H1 (cell line): ENCODE data around the gene ZNF575. TPM values are rescaled to one million over a fixed set of nuclear protein-coding genes. Genes with fewer than 3 reads are reported as not detected.

Experiments
- CTCF ChIA-PET: fragments of 300-600 bp; sonication (Branson Sonifier 250); formaldehyde crosslinking; loops from one replicate; lab custom pipeline; 2021; ENCODE audit not compliant: partially characterized antibody; lab: Charles Lee
- POLR2A ChIA-PET: fragments of 300-600 bp; sonication (Branson Sonifier 250); formaldehyde crosslinking; loops from one replicate; lab custom pipeline; 2021; ENCODE audit warnings: inconsistent platforms; ENCODE audit not compliant: partially characterized antibody; lab: Charles Lee
- DNase-seq, 2 experiments: peaks; one replicate each; pipeline versions ENCODE4 v3.0.0 to v3.0.0-alpha.2; 2010 to 2022; ENCODE audit warnings: low spot score in 2 of 2, low read depth in 1 of 2, mixed read lengths in 1 of 2
- FAIRE-seq: peaks from 2 replicates; lab custom pipeline; 2011; peaks lifted over from hg19 to GRCh38; lab: Jason Lieb, UNC
- H2AFZ ChIP-seq: 2 replicates; pipeline ENCODE4 v1.8.1; 2012; ENCODE audit warnings: low read length, inconsistent platforms
- H2AK5ac ChIP-seq: 2 replicates; pipeline ENCODE4 v1.6.1; 2013; ENCODE audit warnings: low read depth, low read length
- H2BK120ac ChIP-seq: replicated peaks from 2 replicates; pipeline ENCODE3; 2013; ENCODE audit warnings: low read depth, low read length, inconsistent platforms
- H2BK12ac ChIP-seq: 2 replicates; pipeline ENCODE4 v1.6.1; 2013; ENCODE audit warnings: low read depth, low read length
- H2BK15ac ChIP-seq: 2 replicates; pipeline ENCODE4 v1.6.1; 2013; ENCODE audit warnings: low read length
- H2BK20ac ChIP-seq: 2 replicates; pipeline ENCODE4 v1.6.1; 2013; ENCODE audit warnings: low read length
- H2BK5ac ChIP-seq: 2 replicates; pipeline ENCODE4 v1.6.1; 2013; ENCODE audit warnings: low read depth, low read length
- H3K14ac ChIP-seq: 2 replicates; pipeline ENCODE4 v1.6.1; 2013; ENCODE audit warnings: inconsistent platforms; ENCODE audit not compliant: insufficient read length
- H3K18ac ChIP-seq: 2 replicates; pipeline ENCODE4 v1.6.1; 2013; ENCODE audit warnings: low read length; ENCODE audit errors: extremely low read depth
- H3K23ac ChIP-seq: 2 replicates; pipeline ENCODE4 v1.6.1; 2013; ENCODE audit warnings: inconsistent platforms; ENCODE audit not compliant: insufficient read length
- H3K23me2 ChIP-seq: 2 replicates; pipeline ENCODE4 v1.6.1; 2013; ENCODE audit warnings: low read depth, low read length
- H3K27ac ChIP-seq: 2 replicates; pipeline ENCODE4 v1.6.1; 2011; ENCODE audit warnings: low read depth, low read length, inconsistent platforms
- H3K27me3 ChIP-seq, 4 experiments: replicated peaks in 1 of 4; 1 replicate in 1 of 4; 2 replicates in 3 of 4; pipeline versions ENCODE4 v1.6.1 to v1.8.1; 2011 to 2013; ENCODE audit warnings: low read length in 3 of 4, mild to moderate bottlenecking in 3 of 4, inconsistent platforms in 2 of 4, mixed read lengths in 2 of 4, moderate library complexity in 1 of 4; ENCODE audit not compliant: control insufficient read depth in 3 of 4, insufficient read depth in 3 of 4; ENCODE audit errors: extremely low read depth in 1 of 4
- H3K36me3 ChIP-seq, 4 experiments: 2 replicates each; pipeline versions ENCODE4 v1.6.1 to v1.8.1; 2011 to 2013; ENCODE audit warnings: mild to moderate bottlenecking in 4 of 4, low read length in 3 of 4, moderate library complexity in 2 of 4, control low read depth in 1 of 4, inconsistent platforms in 1 of 4; ENCODE audit not compliant: insufficient read depth in 4 of 4, control insufficient read depth in 2 of 4
- H3K4ac ChIP-seq: replicated peaks from 2 replicates; pipeline ENCODE3; 2013; ENCODE audit warnings: low read length, low read depth, mixed read lengths, inconsistent platforms; ENCODE audit not compliant: insufficient read length
- H3K4me1 ChIP-seq, 4 experiments: replicated peaks in 1 of 4; 1 replicate in 1 of 4; 2 replicates in 3 of 4; pipeline versions ENCODE4 v1.6.1 to v1.8.1; 2011 to 2013; ENCODE audit warnings: low read length in 3 of 4, inconsistent platforms in 2 of 4, mixed read lengths in 1 of 4; ENCODE audit not compliant: insufficient read depth in 4 of 4, control insufficient read depth in 3 of 4
- H3K4me2 ChIP-seq, 2 experiments: 2 replicates each; pipeline versions ENCODE4 v1.6.1 to v1.8.1; 2011 to 2013; ENCODE audit warnings: low read depth in 2 of 2, low read length in 2 of 2, control low read depth in 1 of 2, inconsistent platforms in 1 of 2, mild to moderate bottlenecking in 1 of 2; ENCODE audit not compliant: insufficient read depth in 1 of 2
- H3K4me3 ChIP-seq, 4 experiments: fragments of 200-600, 300-600 bp in 1 of 4; sonication (generic), shearing (Covaris generic), sonication (Bioruptor Twin) in 1 of 4; 2 replicates each; pipeline versions ENCODE4 v1.5.1 to v1.8.1; 2011 to 2016; ENCODE audit warnings: low read length in 4 of 4, low read depth in 3 of 4, control low read depth in 2 of 4, inconsistent platforms in 2 of 4, mild to moderate bottlenecking in 2 of 4, mixed read lengths in 1 of 4, moderate library complexity in 1 of 4; ENCODE audit not compliant: insufficient read depth in 2 of 4; ENCODE audit errors: extremely low read depth in 1 of 4
- H3K56ac ChIP-seq: replicated peaks from 2 replicates; pipeline ENCODE3; 2013; ENCODE audit warnings: low read depth, mild to moderate bottlenecking, mixed read lengths, low read length, inconsistent platforms; ENCODE audit not compliant: insufficient read length
- H3K79me1 ChIP-seq: 2 replicates; pipeline ENCODE4 v1.6.1; 2013; ENCODE audit warnings: low read depth, low read length, control low read depth
- H3K79me2 ChIP-seq, 2 experiments: 2 replicates each; pipeline versions ENCODE4 v1.6.1 to v1.8.1; 2012 to 2013; ENCODE audit warnings: low read length in 2 of 2, mild to moderate bottlenecking in 2 of 2, inconsistent platforms in 1 of 2; ENCODE audit not compliant: insufficient read depth in 2 of 2, control insufficient read depth in 1 of 2
- H3K9ac ChIP-seq, 4 experiments: replicated peaks in 1 of 4; 1 replicate in 1 of 4; 2 replicates in 3 of 4; pipeline versions ENCODE4 v1.6.1 to v1.8.1; 2011 to 2013; ENCODE audit warnings: low read depth in 3 of 4, low read length in 3 of 4, control low read depth in 2 of 4, mild to moderate bottlenecking in 2 of 4, moderate library complexity in 2 of 4, inconsistent platforms in 1 of 4; ENCODE audit errors: extremely low read depth in 1 of 4
- H3K9me3 ChIP-seq, 2 experiments: 2 replicates each; pipeline versions ENCODE4 v1.6.1 to v1.8.1; 2012 to 2013; ENCODE audit warnings: mild to moderate bottlenecking in 2 of 2, moderate library complexity in 2 of 2, control low read depth in 1 of 2, inconsistent platforms in 1 of 2, low read depth in 1 of 2, low read length in 1 of 2, mixed read lengths in 1 of 2; ENCODE audit not compliant: insufficient read depth in 2 of 2
- H4K20me1 ChIP-seq, 2 experiments: replicated peaks in 1 of 2; 2 replicates each; pipeline versions ENCODE3 to v1.8.1; 2011 to 2013; ENCODE audit warnings: inconsistent platforms in 2 of 2, low read length in 2 of 2, mild to moderate bottlenecking in 1 of 2; ENCODE audit not compliant: insufficient read depth in 2 of 2, control insufficient read depth in 1 of 2
- H4K5ac ChIP-seq: 2 replicates; pipeline ENCODE4 v1.6.1; 2013; ENCODE audit warnings: low read length, low read depth, mixed read lengths, inconsistent platforms; ENCODE audit not compliant: insufficient read length
- H4K8ac ChIP-seq: 2 replicates; pipeline ENCODE4 v1.8.0; 2013; ENCODE audit warnings: mild to moderate bottlenecking, moderate library complexity, low read length, inconsistent platforms; ENCODE audit not compliant: insufficient read depth; ENCODE audit errors: extremely low read depth
- H4K91ac ChIP-seq: replicated peaks from 2 replicates; pipeline ENCODE3; 2013; ENCODE audit warnings: low read length, mixed read lengths, inconsistent platforms; ENCODE audit not compliant: insufficient read length
- KDM4A ChIP-seq: IDR thresholded peaks from one replicate; pipeline ENCODE4 v1.7.1; 2012; ENCODE audit warnings: low read depth, mild to moderate bottlenecking, moderate library complexity, low read length, inconsistent platforms; ENCODE audit not compliant: severe bottlenecking
- RNF2 ChIP-seq: fragments of 200-900, 300-1000 bp; sonication (generic); IDR thresholded peaks from 2 replicates; pipeline ENCODE4 v1.7.1; 2016; ENCODE audit warnings: borderline replicate concordance, low read depth, mild to moderate bottlenecking, antibody characterized with exemption, low read length; ENCODE audit not compliant: poor library complexity, severe bottlenecking; ENCODE audit errors: missing control alignments
- SP4 ChIP-seq: IDR thresholded peaks from 2 replicates; pipeline ENCODE4 v1.6.1; 2012; ENCODE audit warnings: low read length, inconsistent platforms
- WGBS, 2 experiments: shearing (Covaris generic) in 1 of 2; methylation state at CpG; one replicate each; pipeline versions ENCODE4 v1.1.6 to v1.1.7; 2013 to 2015; ENCODE audit warnings: low lambda C conversion rate in 2 of 2, mixed read lengths in 2 of 2, inconsistent platforms in 1 of 2, low coverage in 1 of 2, missing lambda C conversion rate in 1 of 2; ENCODE audit not compliant: insufficient replicate concordance in 2 of 2, insufficient coverage in 1 of 2, insufficient read length in 1 of 2; ENCODE audit errors: extremely low coverage in 1 of 2, missing lambda C conversion rate in 1 of 2; 5-methylcytosine and 5-hydroxymethylcytosine counted together
- polyA plus RNA-seq, 7 experiments: library from polyadenylated mRNA; depleted of rRNA in 3 of 7; stranded (reverse) in 5 of 7; unstranded in 2 of 7; fragments of >200 nt in 5 of 7; fragments of 200-250 nt in 2 of 7; gene quantifications; 1 replicate in 5 of 7; 2 replicates in 1 of 7; 4 replicates in 1 of 7; pipeline versions ENCODE4 v1.2.1 to v1.2.3, GENCODE V29; 2011 to 2013; ENCODE audit warnings: missing spikeins in 2 of 7, mixed read lengths in 2 of 7
- total RNA-seq: library from RNA; stranded (reverse); fragmentation: NEBNext Ultra II Directional; extraction: Animal tissue kit (Norgen Biotek cat#: 25700); gene quantifications from 2 replicates; pipeline ENCODE4 v1.2.1, GENCODE V29; 2021

Gene ZNF575
- total and polyA plus RNA-seq, 2 of the 8 experiments (the other 6 are each of a cell fraction or from before 2014, with no cell fraction given) = 0.05 TPM; not detected in 1

DNA sequence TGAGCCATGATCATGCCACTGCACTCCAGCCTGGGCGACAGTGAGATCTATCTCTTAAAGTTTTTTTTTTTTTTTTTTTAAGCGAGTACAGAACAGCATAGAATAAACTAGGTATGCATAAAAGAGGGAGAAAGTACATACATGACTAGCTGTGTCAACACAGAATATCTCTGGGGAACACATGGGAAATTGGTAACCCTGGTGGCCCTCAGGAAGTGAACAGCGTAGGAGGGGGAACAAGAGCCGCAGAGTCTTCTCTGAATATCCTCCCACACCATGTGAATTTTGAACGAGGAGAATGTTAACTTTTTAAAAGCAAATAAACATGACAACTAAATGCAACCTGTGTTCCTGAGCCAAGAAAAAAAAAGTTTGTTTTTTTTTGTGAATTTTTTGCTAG, 43.7 kb upstream of the ZNF575 start:
- Histone ChIP-seq H3K4ac (no peak overlapping the region), H3K27me3 (no peaks in the 10 kb centered on the region), H2AFZ (no peak overlapping the region), H3K4me2 (no peak overlapping the region), H3K4me3 (no peak overlapping the region), H2BK20ac (no peak overlapping the region), H3K4me1 (no peaks in the 10 kb centered on the region), H3K14ac (no peak overlapping the region), H2BK12ac (no peak overlapping the region), H3K9ac (no peak overlapping the region), H3K36me3 (no peaks in the 10 kb centered on the region), H2BK120ac (no peak overlapping the region), H2BK5ac (no peak overlapping the region), H3K23ac (no peak overlapping the region), H4K91ac (no peak overlapping the region), H2AK5ac (no peak overlapping the region), H2BK15ac (no peak overlapping the region), H3K23me2 (no peaks in the 10 kb centered on the region; the same call in 1 of the 2 replicates), H4K20me1 (no peaks in the 10 kb centered on the region), H4K5ac (no peak overlapping the region), H3K79me1 (no peaks in the 10 kb centered on the region), H3K9me3 (no peaks in the 10 kb centered on the region), H3K79me2 (no peaks in the 10 kb centered on the region), H3K18ac (no peak overlapping the region), H4K8ac (no peak overlapping the region), H3K27ac (no peak overlapping the region), H3K56ac (no peak overlapping the region)
- ChIA-PET POLR2A (interaction anchor here (0.6 to 2.2 kb wide), 4 partner anchors 12 to 202 kb away, joined by 3 to 7 read pairs (median 5); no protein-coding TSS in a partner anchor), CTCF (no interaction called here)
- DNase-seq (no peak), FAIRE-seq (no peak)
- 82% methylated on average over 5 of the region's 5 CpGs; no CpG with 5 or more reads in 1 of the 2 experiments for WGBS, 2 experiments
- TF ChIP-seq KDM4A (no peak), SP4 (no peak), RNF2 (no peak)
